ENCODE measurements around the gene ENDOD1.

DNA sequence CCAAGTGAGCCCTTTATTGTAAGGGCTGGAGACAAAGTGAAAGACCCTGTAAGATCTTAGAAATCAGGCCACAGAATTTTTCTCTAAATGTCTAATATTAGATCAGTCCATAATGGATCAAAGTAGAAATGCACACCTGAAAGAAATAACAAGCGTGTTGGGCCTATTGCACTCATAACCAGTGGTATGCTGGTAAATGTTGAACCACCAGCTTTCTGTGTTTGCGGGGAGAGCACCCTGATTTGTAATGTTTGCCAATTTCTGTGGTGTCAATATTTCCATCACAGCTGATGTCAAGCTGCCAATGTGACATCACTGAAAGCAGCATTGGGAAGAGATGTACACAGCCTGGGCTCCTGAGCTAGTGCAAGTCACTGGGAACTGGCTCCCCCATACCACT is 46.2 kb downstream of the ENDOD1 start:
- TF ChIP-seq CTCF (conservative IDR thresholded peaks at IDR 0.05) (no peak), EZH2 (IDR thresholded peaks at IDR 0.05; ENCODE audit: low read depth) (no peak)

Data from PC-9 (cell line).